ENCODE results near the gene MRAS.

MRAS gene

GRCh38 chr3:138433892-138434275 lies 85.5 kb downstream of the MRAS start:
- DNase-seq (ENCODE audit: extremely low spot score): no peak
- POLR2A ChIA-PET: no interaction called here
- CTCF ChIA-PET: interaction anchor here (1.4 to 2.0 kb wide), 2 partner anchors 15 to 20 kb away, joined by 5 to 17 read pairs; no protein-coding TSS in a partner anchor
- TF ChIP-seq CTCF (IDR thresholded peaks at IDR 0.05; ENCODE audit: control extremely low read depth, extremely low read depth, low read depth, missing control alignments): no peak

- ChIA-PET CTCF (interaction anchor here (1.4 to 2.0 kb wide), 2 partner anchors 16 to 20 kb away, joined by 5 to 17 read pairs; no protein-coding TSS in a partner anchor), POLR2A (no interaction called here)
- DNase-seq (ENCODE audit: extremely low spot score): no peak
- no peak for TF ChIP-seq CTCF (IDR thresholded peaks at IDR 0.05; ENCODE audit: control extremely low read depth, extremely low read depth, low read depth, missing control alignments)
Observed at GRCh38 chr3:138434276-138434874, 86.0 kb downstream of the MRAS start, which contains the start of gene ESYT3. Gene ESYT3 (plus strand): TSS chr3:138434616. CDS start chr3:138434799, 183 bp downstream.

- DNase-seq (ENCODE audit: extremely low spot score): no peak
- ChIA-PET CTCF (interaction anchor here (1.4 to 2.0 kb wide), 2 partner anchors 17 to 21 kb away, joined by 5 to 17 read pairs; no protein-coding TSS in a partner anchor), POLR2A (no interaction called here)
- TF ChIP-seq CTCF (IDR thresholded peaks at IDR 0.05; ENCODE audit: control extremely low read depth, extremely low read depth, low read depth, missing control alignments): no peak
Observed at GRCh38 chr3:138434875-138435772, 86.7 kb downstream of the MRAS start.

GRCh38 chr3:138435840-138436239 lies 87.5 kb downstream of the MRAS start:
- ChIA-PET CTCF (no interaction called here), POLR2A (no interaction called here)
- TF ChIP-seq CTCF (IDR thresholded peaks at IDR 0.05; ENCODE audit: control extremely low read depth, extremely low read depth, low read depth, missing control alignments): no peak

GRCh38 chr3:138437281-138437680 lies 88.9 kb downstream of the MRAS start:
- no peak for DNase-seq (ENCODE audit: extremely low spot score)
- ChIA-PET POLR2A (no interaction called here), CTCF (interaction anchor here (1.2 kb wide), 2 partner anchors 19 to 23 kb away, joined by 3 to 5 read pairs; no protein-coding TSS in a partner anchor)
- no peak for TF ChIP-seq CTCF (IDR thresholded peaks at IDR 0.05; ENCODE audit: control extremely low read depth, extremely low read depth, low read depth, missing control alignments)

More at GRCh38 chr3:138435840-138436239, 87.5 kb downstream of the MRAS start:
- DNase-seq (ENCODE audit: extremely low spot score): no peak

GRCh38 chr3:138438896-138439295 lies 90.5 kb downstream of the MRAS start:
- CTCF ChIA-PET: interaction anchor here (0.9 to 1.5 kb wide), 3 partner anchors 20 to 484 kb away, joined by 3 to 5 read pairs (median 3); no protein-coding TSS in a partner anchor

More at GRCh38 chr3:138438896-138439295, 90.5 kb downstream of the MRAS start:
- no peak for DNase-seq (ENCODE audit: extremely low spot score)
- POLR2A ChIA-PET: no interaction called here
- no peak for TF ChIP-seq CTCF (IDR thresholded peaks at IDR 0.05; ENCODE audit: control extremely low read depth, extremely low read depth, low read depth, missing control alignments)

Measured in GM10248 (cell line).